22Rv1 (cell line): ENCODE data around the gene SRPX2.

Experiments used
- ZFX ChIP-seq: fragments of 450-650 bp; IDR thresholded peaks from 2 replicates; pipeline ENCODE4 v1.6.1; 2017; ENCODE audit warnings: antibody characterized with exemption, borderline replicate concordance
- TF ChIP-seq, protein P1 (sequence below): fragments of 450-650 bp; IDR thresholded peaks from 2 replicates; pipeline ENCODE4 v1.5.1; 2017; ENCODE audit warnings: mild to moderate bottlenecking

- TF ChIP-seq, protein P1, sequence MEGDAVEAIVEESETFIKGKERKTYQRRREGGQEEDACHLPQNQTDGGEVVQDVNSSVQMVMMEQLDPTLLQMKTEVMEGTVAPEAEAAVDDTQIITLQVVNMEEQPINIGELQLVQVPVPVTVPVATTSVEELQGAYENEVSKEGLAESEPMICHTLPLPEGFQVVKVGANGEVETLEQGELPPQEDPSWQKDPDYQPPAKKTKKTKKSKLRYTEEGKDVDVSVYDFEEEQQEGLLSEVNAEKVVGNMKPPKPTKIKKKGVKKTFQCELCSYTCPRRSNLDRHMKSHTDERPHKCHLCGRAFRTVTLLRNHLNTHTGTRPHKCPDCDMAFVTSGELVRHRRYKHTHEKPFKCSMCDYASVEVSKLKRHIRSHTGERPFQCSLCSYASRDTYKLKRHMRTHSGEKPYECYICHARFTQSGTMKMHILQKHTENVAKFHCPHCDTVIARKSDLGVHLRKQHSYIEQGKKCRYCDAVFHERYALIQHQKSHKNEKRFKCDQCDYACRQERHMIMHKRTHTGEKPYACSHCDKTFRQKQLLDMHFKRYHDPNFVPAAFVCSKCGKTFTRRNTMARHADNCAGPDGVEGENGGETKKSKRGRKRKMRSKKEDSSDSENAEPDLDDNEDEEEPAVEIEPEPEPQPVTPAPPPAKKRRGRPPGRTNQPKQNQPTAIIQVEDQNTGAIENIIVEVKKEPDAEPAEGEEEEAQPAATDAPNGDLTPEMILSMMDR, result no peak
- no peak for TF ChIP-seq ZFX
These were observed 44.5 kb upstream of the SRPX2 start for GRCh38 chrX:100599456-100599855.
